Loucy (cell line): ENCODE results near the gene KLRC4.

ENCODE experiments used
- CTCF ChIP-seq: fragments of 200-600 bp; sonication (generic); conservative IDR thresholded peaks from 2 replicates; pipeline ENCODE4 v1.5.1; 2014; ENCODE audit warnings: mild to moderate bottlenecking, antibody characterized with exemption, low read length
- EZH2phosphoT487 ChIP-seq: fragments of 200-600 bp; IDR thresholded peaks from 2 replicates; pipeline ENCODE4 v1.6.1; 2018; ENCODE audit warnings: antibody characterized with exemption, mild to moderate bottlenecking, moderate library complexity, borderline replicate concordance

- TF ChIP-seq CTCF (no peak), EZH2phosphoT487 (no peak)
Observed at GRCh38 chr12:10398168-10398567, 11.4 kb downstream of the KLRC4 start.
